Measurements from ENCODE around the gene HDAC7.

Gene HDAC7

DNA sequence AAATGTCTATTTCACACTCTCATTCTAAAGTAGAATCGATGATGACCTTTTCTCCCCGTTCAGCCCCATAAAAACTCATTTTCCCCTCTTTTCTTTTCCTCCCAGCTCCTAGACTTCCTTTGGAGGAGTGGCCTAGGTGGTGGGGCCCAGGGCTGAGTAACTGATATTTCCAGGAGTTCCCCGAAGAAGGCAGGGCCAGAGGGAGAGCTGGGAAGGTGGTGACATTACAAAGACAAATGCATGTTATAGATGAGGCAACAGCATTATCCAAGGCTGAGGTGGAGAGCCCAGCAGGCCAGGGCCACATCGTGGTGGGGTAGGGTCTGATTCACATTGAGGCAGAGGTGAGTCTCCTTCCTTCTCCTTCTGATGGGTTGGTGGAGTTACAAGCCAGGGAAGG lies 22.2 kb upstream of the HDAC7 start:
- no peaks in the 10 kb centered on the region for H3K9me3 Mint-ChIP-seq
- peaks cover 17% of the 10 kb centered on the region for H3K4me1 Mint-ChIP-seq (ENCODE audit: low read depth)
- no peak overlapping the region for H3K4me3 Mint-ChIP-seq
- peaks cover 27% of the 10 kb centered on the region for H3K36me3 Mint-ChIP-seq (ENCODE audit: low read depth)
- no peak overlapping the region for H3K27ac Mint-ChIP-seq
- no peaks in the 10 kb centered on the region for H3K27me3 Mint-ChIP-seq (ENCODE audit: low read depth)

- Mint-ChIP-seq H3K4me3 (no peak overlapping the region), H3K27me3 (ENCODE audit: low read depth) (no peaks in the 10 kb centered on the region), H3K27ac (no peak overlapping the region), H3K36me3 (ENCODE audit: low read depth) (peaks cover 23% of the 10 kb centered on the region), H3K4me1 (ENCODE audit: low read depth) (peaks cover 20% of the 10 kb centered on the region), H3K9me3 (no peaks in the 10 kb centered on the region)
Measured at GRCh38 chr12:47841501-47841900, 21.8 kb upstream of the HDAC7 start.

GRCh38 chr12:47840571-47840970 lies 20.9 kb upstream of the HDAC7 start:
- peaks cover 30% of the 10 kb centered on the region for H3K4me1 Mint-ChIP-seq (ENCODE audit: low read depth)
- H3K27ac Mint-ChIP-seq = peak overlapping the region; percentile 5
- H3K4me3 Mint-ChIP-seq = no peak overlapping the region
- no peaks in the 10 kb centered on the region for H3K9me3 Mint-ChIP-seq
- H3K27me3 Mint-ChIP-seq (ENCODE audit: low read depth) = no peaks in the 10 kb centered on the region
- peaks cover 18% of the 10 kb centered on the region for H3K36me3 Mint-ChIP-seq (ENCODE audit: low read depth)

DNA sequence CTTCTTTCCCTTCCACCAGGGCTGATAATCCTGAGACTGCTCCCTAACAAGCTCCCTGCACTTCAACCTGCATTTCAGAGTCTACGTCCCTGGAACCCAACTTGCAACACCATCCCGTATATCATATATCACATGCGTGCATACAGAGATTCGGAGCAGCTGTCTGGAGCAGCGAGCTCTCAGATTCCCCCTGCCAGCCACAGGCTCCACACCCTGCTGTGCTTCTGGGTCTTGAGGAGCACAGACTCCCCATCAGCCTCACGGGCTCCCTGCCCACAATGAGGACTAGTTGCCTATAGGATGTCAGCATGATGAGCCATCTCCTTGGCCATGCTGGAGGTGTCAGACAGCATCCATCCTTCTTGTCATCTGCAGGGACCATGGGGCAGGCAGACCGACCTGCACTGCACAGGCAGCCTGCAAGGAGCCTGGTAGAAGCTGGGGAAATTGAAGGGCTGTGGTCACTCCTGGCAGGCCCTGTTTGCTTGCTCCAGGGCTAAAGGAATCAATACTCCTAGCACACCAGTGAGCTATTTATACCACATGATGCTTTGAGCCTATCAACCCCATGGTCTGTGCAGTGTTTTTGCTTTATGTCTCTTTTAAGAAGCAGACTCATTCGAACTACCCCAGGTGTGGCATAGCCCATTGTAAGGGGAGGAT lies 19.6 kb upstream of the HDAC7 start:
- Mint-ChIP-seq H3K27me3 (ENCODE audit: low read depth) (no peaks in the 10 kb centered on the region), H3K27ac (peak overlapping the region; percentile 28), H3K4me3 (no peak overlapping the region), H3K4me1 (ENCODE audit: low read depth) (peaks cover 40% of the 10 kb centered on the region), H3K9me3 (no peaks in the 10 kb centered on the region), H3K36me3 (ENCODE audit: low read depth) (peaks cover 13% of the 10 kb centered on the region)

- Mint-ChIP-seq H3K9me3 (no peaks in the 10 kb centered on the region), H3K27me3 (ENCODE audit: low read depth) (no peaks in the 10 kb centered on the region), H3K36me3 (ENCODE audit: low read depth) (peaks cover 12% of the 10 kb centered on the region), H3K4me3 (no peak overlapping the region), H3K27ac (no peak overlapping the region), H3K4me1 (ENCODE audit: low read depth) (peaks cover 49% of the 10 kb centered on the region)
Measured at GRCh38 chr12:47838286-47838931, 18.7 kb upstream of the HDAC7 start.

GRCh38 chr12:47837190-47838171 lies 17.8 kb upstream of the HDAC7 start:
- Mint-ChIP-seq H3K27ac (peak overlapping the region; percentile 77), H3K9me3 (no peaks in the 10 kb centered on the region), H3K4me1 (ENCODE audit: low read depth) (peaks cover 57% of the 10 kb centered on the region), H3K27me3 (ENCODE audit: low read depth) (no peaks in the 10 kb centered on the region), H3K4me3 (no peak overlapping the region), H3K36me3 (ENCODE audit: low read depth) (peaks cover 5% of the 10 kb centered on the region)

GRCh38 chr12:47835831-47836155 lies 16.1 kb upstream of the HDAC7 start:
- Mint-ChIP-seq H3K27me3 (ENCODE audit: low read depth) (no peaks in the 10 kb centered on the region), H3K9me3 (no peaks in the 10 kb centered on the region), H3K4me1 (ENCODE audit: low read depth) (peaks cover 67% of the 10 kb centered on the region), H3K27ac (peak overlapping the region; percentile 94), H3K4me3 (no peak overlapping the region), H3K36me3 (ENCODE audit: low read depth) (no peaks in the 10 kb centered on the region)

DNA sequence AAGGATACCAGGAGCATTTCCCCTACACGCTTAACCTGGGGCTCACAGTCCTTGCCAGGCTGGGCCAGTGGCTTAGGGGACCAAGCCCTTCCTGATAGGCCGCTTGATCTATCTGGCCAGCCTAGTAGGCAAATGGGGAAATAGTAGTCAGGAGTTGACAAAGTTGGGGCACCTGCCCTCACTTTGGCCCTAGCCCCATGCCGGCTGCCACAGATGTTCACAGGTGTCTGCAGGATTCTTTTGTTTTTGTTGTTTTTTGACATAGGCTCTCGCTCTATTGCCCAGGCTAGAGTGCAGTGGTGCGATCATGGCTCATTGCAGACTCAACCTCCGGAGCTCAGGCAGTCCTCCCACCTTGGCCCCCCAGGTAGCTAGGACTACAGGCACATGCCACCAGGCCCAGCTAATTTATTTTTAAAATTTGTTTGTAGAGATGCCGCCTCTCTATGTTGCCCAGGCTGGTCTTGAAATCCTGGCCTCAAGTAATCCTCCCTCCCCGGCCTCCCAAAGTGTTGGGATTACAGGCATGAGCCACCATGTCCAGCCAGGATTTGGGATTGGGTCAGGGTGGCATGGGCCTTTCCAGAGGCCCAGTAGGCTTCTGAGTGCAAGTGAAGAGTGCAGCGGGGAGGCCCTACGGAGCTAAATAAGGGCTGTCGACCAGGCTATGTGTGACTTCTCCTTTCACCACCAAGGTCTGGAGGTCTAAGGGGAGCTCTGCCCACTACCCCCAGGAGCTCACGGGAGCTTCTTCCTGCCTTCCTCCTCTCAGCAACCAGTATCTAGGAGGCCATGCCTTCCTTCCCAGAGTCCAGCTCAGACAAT lies 15.5 kb upstream of the HDAC7 start:
- H3K27me3 Mint-ChIP-seq (ENCODE audit: low read depth) = no peaks in the 10 kb centered on the region
- H3K9me3 Mint-ChIP-seq = no peaks in the 10 kb centered on the region
- no peak overlapping the region for H3K4me3 Mint-ChIP-seq
- H3K27ac Mint-ChIP-seq = peak overlapping the region; percentile 94
- peaks cover 70% of the 10 kb centered on the region for H3K4me1 Mint-ChIP-seq (ENCODE audit: low read depth)
- H3K36me3 Mint-ChIP-seq (ENCODE audit: low read depth) = no peaks in the 10 kb centered on the region

DNA sequence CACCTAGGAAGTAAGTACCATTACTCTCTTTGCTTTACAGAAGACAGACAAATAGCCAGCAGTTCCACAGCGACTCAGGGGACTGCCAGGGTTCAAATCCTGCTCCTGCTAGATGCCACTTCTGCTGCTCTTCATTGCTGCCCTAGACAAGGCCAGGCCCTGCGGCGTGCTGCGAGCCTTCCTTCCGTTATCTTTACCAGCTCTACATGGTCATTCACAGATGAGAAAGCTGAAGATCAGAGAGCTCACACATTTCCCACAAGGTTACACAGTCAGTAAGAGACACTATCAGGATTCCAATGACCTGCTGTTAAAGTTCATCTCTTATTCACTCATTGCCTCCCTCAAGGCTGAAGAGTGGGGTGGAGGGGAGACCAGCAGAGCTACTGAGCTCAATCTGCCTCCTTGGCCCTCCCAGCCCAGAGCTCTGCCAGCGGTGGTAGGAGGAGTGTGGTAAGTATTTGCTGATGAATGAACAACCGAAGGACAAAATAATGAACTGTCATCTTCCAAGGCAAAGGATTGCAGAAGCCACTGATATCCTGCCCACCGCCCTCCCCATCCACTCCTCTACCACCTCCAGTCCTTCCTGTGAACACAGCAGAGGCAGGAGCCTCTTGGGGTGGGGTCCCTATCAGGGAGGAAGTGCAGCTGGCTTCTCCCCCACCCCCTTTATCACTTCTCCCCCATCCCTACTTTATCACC lies 14.6 kb upstream of the HDAC7 start:
- Mint-ChIP-seq H3K36me3 (ENCODE audit: low read depth) (no peaks in the 10 kb centered on the region), H3K27me3 (ENCODE audit: low read depth) (no peaks in the 10 kb centered on the region), H3K27ac (peak overlapping the region; percentile 94), H3K4me1 (ENCODE audit: low read depth) (peaks cover 76% of the 10 kb centered on the region), H3K9me3 (no peaks in the 10 kb centered on the region), H3K4me3 (peak overlapping the region; percentile 22)

- peak overlapping the region; percentile 77 for H3K4me3 Mint-ChIP-seq
- H3K36me3 Mint-ChIP-seq (ENCODE audit: low read depth) = no peaks in the 10 kb centered on the region
- H3K9me3 Mint-ChIP-seq = no peaks in the 10 kb centered on the region
- H3K27ac Mint-ChIP-seq = peak overlapping the region; percentile 94
- peaks cover 80% of the 10 kb centered on the region for H3K4me1 Mint-ChIP-seq (ENCODE audit: low read depth)
- no peaks in the 10 kb centered on the region for H3K27me3 Mint-ChIP-seq (ENCODE audit: low read depth)
Measured at GRCh38 chr12:47833591-47834012, 13.9 kb upstream of the HDAC7 start.

DNA sequence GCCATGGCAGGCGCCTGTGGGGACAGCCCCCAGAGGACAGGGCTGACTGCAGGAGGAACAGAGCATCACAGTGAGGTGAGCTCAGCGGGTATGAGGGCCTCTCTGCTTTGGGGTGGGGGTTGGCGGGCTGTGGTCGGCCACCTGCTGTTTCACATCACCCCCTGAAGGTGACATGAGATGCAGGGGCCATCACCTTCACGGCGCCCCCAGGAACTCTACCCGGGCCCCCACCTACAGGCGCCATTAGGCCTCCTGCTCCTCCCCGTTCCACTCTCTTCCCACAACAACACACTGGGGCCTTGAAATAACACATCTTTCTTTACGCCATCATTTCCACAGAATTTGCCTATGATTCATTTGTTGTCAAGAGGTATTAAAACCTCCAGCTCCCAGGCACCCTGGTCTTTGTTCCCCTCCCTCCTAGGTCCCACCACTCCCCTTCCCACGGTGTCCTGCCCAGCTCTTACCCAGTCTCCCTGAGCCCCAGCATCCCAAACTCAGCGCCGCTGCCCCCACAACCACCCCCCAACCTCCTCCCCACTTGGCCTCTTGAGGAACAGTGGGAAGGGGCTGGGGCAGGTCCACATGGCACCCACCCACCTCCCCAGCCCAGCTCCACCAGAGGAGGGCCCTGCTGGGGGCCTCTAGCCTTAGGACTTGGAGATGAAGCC lies 12.7 kb upstream of the HDAC7 start:
- Mint-ChIP-seq H3K27ac (peak overlapping the region; percentile 94), H3K36me3 (ENCODE audit: low read depth) (no peaks in the 10 kb centered on the region), H3K27me3 (ENCODE audit: low read depth) (no peaks in the 10 kb centered on the region), H3K4me1 (ENCODE audit: low read depth) (peaks cover 82% of the 10 kb centered on the region), H3K4me3 (peak overlapping the region; percentile 77), H3K9me3 (no peaks in the 10 kb centered on the region)

DNA sequence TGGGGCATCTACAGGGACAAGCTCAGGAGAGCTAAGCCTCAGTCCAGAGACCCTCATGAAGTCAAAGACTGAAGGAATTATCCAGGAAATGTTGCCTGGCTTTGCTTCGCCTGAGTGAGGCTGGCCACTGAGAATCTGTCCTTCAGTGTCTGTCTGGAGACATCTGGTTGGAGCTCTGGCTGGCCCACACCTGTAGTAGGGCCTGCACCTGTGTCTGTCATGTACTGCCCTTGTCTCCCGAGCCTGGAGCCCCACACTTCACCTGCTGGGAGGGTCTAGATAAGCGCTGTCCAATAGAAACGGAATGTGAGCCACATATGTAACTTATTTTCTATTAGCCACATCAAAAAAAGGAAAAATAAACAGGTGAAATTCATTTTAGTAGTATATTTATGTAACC lies 9.9 kb upstream of the HDAC7 start:
- Mint-ChIP-seq H3K27ac (peak overlapping the region; percentile 85), H3K27me3 (ENCODE audit: low read depth) (no peaks in the 10 kb centered on the region), H3K36me3 (ENCODE audit: low read depth) (peaks cover 1% of the 10 kb centered on the region), H3K4me1 (ENCODE audit: low read depth) (peaks cover 74% of the 10 kb centered on the region), H3K4me3 (peak overlapping the region; percentile 33), H3K9me3 (no peaks in the 10 kb centered on the region)

DNA sequence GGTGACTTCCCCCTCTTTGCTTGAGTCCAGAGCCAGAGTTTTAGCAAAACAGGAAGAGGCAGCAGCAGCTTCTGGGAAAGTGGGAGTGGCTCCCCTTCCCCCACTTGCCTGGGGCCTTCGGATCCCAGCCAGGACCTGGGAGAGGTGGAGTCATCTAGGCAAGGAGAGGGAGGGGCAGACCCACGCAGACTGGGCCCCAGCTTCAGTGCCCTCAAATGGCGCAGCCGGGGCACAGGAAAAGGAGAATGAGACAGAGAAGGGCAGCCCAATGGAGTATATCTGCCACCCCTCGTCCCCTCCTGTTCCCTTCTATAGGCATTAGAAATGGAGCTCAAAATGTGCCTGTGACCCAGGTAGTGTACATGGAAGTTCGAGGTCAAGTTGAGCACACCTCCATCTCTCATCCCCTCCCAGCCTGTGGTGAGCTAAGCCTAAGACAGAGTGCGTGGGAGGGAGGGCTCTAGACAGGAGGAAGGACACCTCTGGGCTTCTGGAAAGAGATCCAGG lies 9.3 kb upstream of the HDAC7 start:
- no peaks in the 10 kb centered on the region for H3K27me3 Mint-ChIP-seq (ENCODE audit: low read depth)
- peak overlapping the region; percentile 33 for H3K4me3 Mint-ChIP-seq
- H3K4me1 Mint-ChIP-seq (ENCODE audit: low read depth) = peaks cover 74% of the 10 kb centered on the region
- H3K36me3 Mint-ChIP-seq (ENCODE audit: low read depth) = peaks cover 4% of the 10 kb centered on the region
- H3K9me3 Mint-ChIP-seq = no peaks in the 10 kb centered on the region
- peak overlapping the region; percentile 85 for H3K27ac Mint-ChIP-seq
